ENCODE data around the gene HMSD.

GRCh38 chr18:63909870-63910269 is 39.2 kb upstream of the HMSD start:
- TF ChIP-seq CTCF (IDR thresholded peaks at IDR 0.05) = no peak
- no peak for TF ChIP-seq ZNF138 (CRISPR knock-in tag; conservative IDR thresholded peaks at IDR 0.05)
- TF ChIP-seq USF2 (CRISPR knock-in tag; IDR thresholded peaks at IDR 0.05) = no peak
- no peak for TF ChIP-seq ERG (CRISPR knock-in tag; IDR thresholded peaks at IDR 0.05)
- no peak for TF ChIP-seq IRF2 (CRISPR knock-in tag; IDR thresholded peaks at IDR 0.05; ENCODE audit: borderline replicate concordance, low read depth)
- TF ChIP-seq NR3C1 (CRISPR knock-in tag; conservative IDR thresholded peaks at IDR 0.05; ENCODE audit: low read depth) = no peak
- TF ChIP-seq PRRX2 (CRISPR knock-in tag; IDR thresholded peaks at IDR 0.05) = no peak
- no peak for TF ChIP-seq SP1 (CRISPR knock-in tag; conservative IDR thresholded peaks at IDR 0.05)
- TF ChIP-seq CREB1 (CRISPR knock-in tag; IDR thresholded peaks at IDR 0.05) = no peak
- no peak for TF ChIP-seq GTF2I (CRISPR knock-in tag; conservative IDR thresholded peaks at IDR 0.05)
- TF ChIP-seq ATF3 (CRISPR knock-in tag; conservative IDR thresholded peaks at IDR 0.05) = no peak
- no peak for TF ChIP-seq OVOL2 (CRISPR knock-in tag; IDR thresholded peaks at IDR 0.05; ENCODE audit: borderline replicate concordance)
